NCI-H1930 (cell line): ENCODE results near the gene TBC1D3D.
"Not testable (repeated sequence)": the region's sequence is repeated elsewhere in the genome, so short reads cannot be mapped to it uniquely, and the experiment has no call there.

ENCODE experiments used
- DNase-seq, 2 experiments: peaks; one replicate each; lab custom pipeline; 2025; lab: John Stamatoyannopoulos, UW

The TBC1D3D gene

DNA sequence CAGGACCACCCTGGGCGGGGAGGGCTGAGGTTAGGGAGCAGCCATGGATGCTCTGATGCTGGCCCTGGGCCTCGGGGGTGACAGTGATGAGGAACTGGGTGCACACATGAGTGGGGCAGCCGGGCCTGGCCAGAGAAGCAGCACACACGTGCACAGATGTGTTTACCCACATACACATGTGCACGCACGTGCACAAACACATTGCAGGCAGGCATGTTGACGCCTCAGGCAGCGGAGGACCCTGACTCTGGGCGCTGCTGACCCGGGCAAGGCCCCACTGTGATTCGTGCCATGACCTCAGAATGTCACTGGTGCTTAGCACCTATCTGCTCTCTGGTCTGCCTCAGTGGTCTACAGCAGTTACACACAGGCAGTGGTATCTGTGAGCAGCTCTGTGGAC, at the start of gene TBC1D3D:
TBC1D3D (plus strand) TSS at position 301 of the 400 bp plus-strand sequence. CDS start 1,585 bp downstream, outside the sequence.
- DNase-seq: not testable (repeated sequence)

DNA sequence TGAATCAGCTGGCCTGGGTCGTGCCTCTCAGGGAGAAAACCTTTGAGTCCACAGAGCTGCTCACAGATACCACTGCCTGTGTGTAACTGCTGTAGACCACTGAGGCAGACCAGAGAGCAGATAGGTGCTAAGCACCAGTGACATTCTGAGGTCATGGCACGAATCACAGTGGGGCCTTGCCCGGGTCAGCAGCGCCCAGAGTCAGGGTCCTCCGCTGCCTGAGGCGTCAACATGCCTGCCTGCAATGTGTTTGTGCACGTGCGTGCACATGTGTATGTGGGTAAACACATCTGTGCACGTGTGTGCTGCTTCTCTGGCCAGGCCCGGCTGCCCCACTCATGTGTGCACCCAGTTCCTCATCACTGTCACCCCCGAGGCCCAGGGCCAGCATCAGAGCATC, 14.8 kb upstream of the TBC1D3D start, which contains the start of gene TBC1D3L:
TBC1D3L (minus strand) TSS at position 101 of the 400 bp plus-strand sequence. CDS start 1,540 bp downstream, outside the sequence.
- not testable (repeated sequence) for DNase-seq
